Left lung (tissue), 10 donors: ENCODE results near the gene ARHGAP10. TPM values are rescaled to one million over a fixed set of nuclear protein-coding genes. Genes with fewer than 3 reads are reported as not detected.

Source experiments
- ATAC-seq: fragments of 200-7000 bp; cut with Tn5 transposase; one replicate; pipeline ENCODE4 v1.9.1; 2020; ENCODE audit warnings: moderate library complexity
- DNase-seq, 4 donors: peaks; one replicate each; pipeline ENCODE4 v3.0.0-alpha.2; 2013 to 2020
- H3K27ac ChIP-seq, 2 donors: fragments of 200-600 bp; sonication (generic) in 1 of 2; one replicate each; pipeline versions ENCODE4 v1.5.0 to v1.8.0; 2020 to 2021
- H3K27me3 ChIP-seq, 2 donors: fragments of 200-600 bp; sonication (generic) in 1 of 2; one replicate each; pipeline versions ENCODE4 v1.5.0 to v1.8.0; 2020 to 2021
- H3K36me3 ChIP-seq, 2 donors: fragments of 200-600 bp; sonication (generic) in 1 of 2; one replicate each; pipeline versions ENCODE4 v1.5.0 to v1.8.0; 2020 to 2021
- H3K4me1 ChIP-seq, 2 donors: fragments of 200-600 bp; one replicate each; pipeline ENCODE4 v1.8.0; 2021
- H3K4me3 ChIP-seq, 2 donors: fragments of 200-600 bp; sonication (generic) in 1 of 2; one replicate each; pipeline versions ENCODE4 v1.5.0 to v1.8.0; 2020 to 2021; ENCODE audit warnings: mild to moderate bottlenecking in 1 of 2
- H3K9me3 ChIP-seq, 2 donors: fragments of 200-600 bp; sonication (generic) in 1 of 2; one replicate each; pipeline versions ENCODE4 v1.5.0 to v1.8.0; 2020 to 2021
- intact Hi-C, 2 donors: fragments of 100-400 bp; cut with DNase I; formaldehyde crosslinking; loops; one replicate each; pipeline versions ENCODE4 v1.11.2 to v1.14.2; 2022
- polyA plus RNA-seq, 6 donors: library from polyadenylated mRNA; unstranded; fragments of 120-200 nt; gene quantifications; one replicate each; pipeline ENCODE4 v1.2.1, GENCODE V29; 2013; ENCODE audit not compliant: insufficient read length in 6 of 6
- total RNA-seq, 2 donors: library from RNA; stranded (reverse); fragmentation: NEBNext Ultra II Directional; extraction: Animal tissue kit (Norgen Biotek cat#: 25700); gene quantifications; one replicate each; pipeline ENCODE4 v1.2.1, GENCODE V29; 2021
- TF ChIP-seq, protein P1 (sequence below), 2 donors: fragments of 200-600 bp; sonication (generic) in 1 of 2; IDR thresholded peaks; one replicate each; pipeline versions ENCODE4 v1.5.0 to v1.8.0; 2021; ENCODE audit warnings: antibody characterized with exemption in 2 of 2
- donor health status: DM: no; HTN: yes; CAD: no.
- donor health status: DM: no; HTN: no; CAD: no.

ARHGAP10 gene
- total and polyA plus RNA-seq, 8 donors = 11.6 to 25.4 (median 14.2) TPM

DNA sequence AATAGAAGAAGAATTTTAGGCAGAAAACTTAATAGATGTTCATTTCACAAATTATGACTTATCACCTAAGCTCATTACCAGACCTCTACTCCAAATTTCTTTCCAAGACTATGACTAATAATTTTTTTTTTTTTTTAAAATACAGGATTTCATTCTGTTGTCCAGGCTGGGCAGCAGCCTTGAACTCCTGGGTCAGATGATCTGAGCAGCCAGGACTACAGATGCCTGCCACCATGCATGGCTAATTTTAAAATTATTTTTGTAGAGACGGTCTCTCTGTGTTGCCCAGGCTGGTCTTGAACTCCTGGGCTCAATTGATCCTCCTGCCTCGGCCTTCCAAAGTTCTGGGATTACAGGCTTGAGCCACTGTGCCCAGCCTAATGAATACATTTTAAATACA is 119.2 kb downstream of the ARHGAP10 start:
- Histone ChIP-seq H3K36me3 (peaks cover 0 to 11% of the 10 kb centered on the region in 2 donors), H3K27ac (no peak overlapping the region)
- no peak for ATAC-seq

DNA sequence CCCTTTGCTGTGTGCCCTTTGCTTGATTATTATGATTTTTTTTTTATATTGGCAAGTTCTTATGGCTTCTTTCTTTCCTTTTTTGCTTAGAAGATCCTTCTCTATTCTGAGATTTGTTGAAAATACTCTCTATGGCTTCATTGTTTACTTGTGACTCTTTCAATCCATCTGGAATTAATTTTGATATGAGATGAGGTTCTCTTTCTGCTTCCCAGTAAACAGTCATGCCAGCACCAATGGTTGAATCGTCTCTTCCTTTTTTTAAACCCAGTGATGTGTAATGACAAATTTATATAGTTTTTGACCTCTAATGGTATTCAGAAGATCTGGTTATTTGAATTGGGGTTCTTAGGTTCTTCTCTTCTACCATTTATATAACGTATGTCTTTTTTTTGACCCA is 121.8 kb downstream of the ARHGAP10 start:
- ATAC-seq = no peak
- Histone ChIP-seq H3K4me1 (peaks cover 0 to 4% of the 10 kb centered on the region in 2 donors), H3K36me3 (peaks cover 0 to 11% of the 10 kb centered on the region in 2 donors), H3K9me3 (peaks cover 0 to 5% of the 10 kb centered on the region in 2 donors), H3K4me3 (no peak overlapping the region), H3K27ac (no peak overlapping the region), H3K27me3 (no peaks in the 10 kb centered on the region)
- intact Hi-C loops = no loop called here
- no peak for DNase-seq
- TF ChIP-seq, protein P1, sequence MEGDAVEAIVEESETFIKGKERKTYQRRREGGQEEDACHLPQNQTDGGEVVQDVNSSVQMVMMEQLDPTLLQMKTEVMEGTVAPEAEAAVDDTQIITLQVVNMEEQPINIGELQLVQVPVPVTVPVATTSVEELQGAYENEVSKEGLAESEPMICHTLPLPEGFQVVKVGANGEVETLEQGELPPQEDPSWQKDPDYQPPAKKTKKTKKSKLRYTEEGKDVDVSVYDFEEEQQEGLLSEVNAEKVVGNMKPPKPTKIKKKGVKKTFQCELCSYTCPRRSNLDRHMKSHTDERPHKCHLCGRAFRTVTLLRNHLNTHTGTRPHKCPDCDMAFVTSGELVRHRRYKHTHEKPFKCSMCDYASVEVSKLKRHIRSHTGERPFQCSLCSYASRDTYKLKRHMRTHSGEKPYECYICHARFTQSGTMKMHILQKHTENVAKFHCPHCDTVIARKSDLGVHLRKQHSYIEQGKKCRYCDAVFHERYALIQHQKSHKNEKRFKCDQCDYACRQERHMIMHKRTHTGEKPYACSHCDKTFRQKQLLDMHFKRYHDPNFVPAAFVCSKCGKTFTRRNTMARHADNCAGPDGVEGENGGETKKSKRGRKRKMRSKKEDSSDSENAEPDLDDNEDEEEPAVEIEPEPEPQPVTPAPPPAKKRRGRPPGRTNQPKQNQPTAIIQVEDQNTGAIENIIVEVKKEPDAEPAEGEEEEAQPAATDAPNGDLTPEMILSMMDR (IDR thresholded peaks at IDR 0.05) = no peak

More for the DNA sequence above, 119.2 kb downstream of the ARHGAP10 start:
- intact Hi-C loops = no loop called here
- peaks cover 0 to 4% of the 10 kb centered on the region in 2 donors for H3K4me1 ChIP-seq
- no peak for DNase-seq
- peaks cover 0 to 5% of the 10 kb centered on the region in 2 donors for H3K9me3 ChIP-seq
- H3K27me3 ChIP-seq = no peaks in the 10 kb centered on the region
- H3K4me3 ChIP-seq = no peak overlapping the region
- TF ChIP-seq, protein P1 (IDR thresholded peaks at IDR 0.05) = no peak

DNA sequence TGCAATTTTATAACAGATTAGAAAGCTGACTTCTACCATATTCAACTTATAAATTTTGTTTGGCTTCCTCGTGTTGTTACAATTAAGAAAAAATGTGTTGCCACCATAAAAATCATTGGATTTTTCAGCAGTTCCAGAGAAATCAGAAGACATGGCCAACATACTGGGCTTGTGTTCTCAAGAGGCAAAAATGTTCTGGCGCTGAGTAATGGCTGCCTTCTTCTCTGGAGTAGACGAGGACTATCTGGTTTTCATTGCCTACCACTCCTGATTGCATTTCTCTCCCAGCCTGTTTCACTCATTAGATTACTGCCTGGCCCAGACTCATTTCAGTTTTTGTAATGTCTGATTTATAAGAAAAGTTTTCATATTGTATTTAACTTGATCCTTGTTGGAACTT is 122.3 kb downstream of the ARHGAP10 start:
- DNase-seq = no peak
- H3K4me1 ChIP-seq = peaks cover 0 to 4% of the 10 kb centered on the region in 2 donors
- peaks cover 0 to 5% of the 10 kb centered on the region in 2 donors for H3K9me3 ChIP-seq
- ATAC-seq = no peak
- H3K36me3 ChIP-seq = peaks cover 0 to 11% of the 10 kb centered on the region in 2 donors
- TF ChIP-seq, protein P1 (IDR thresholded peaks at IDR 0.05) = no peak
- intact Hi-C loops = no loop called here
- no peak overlapping the region for H3K27ac ChIP-seq
- H3K4me3 ChIP-seq = no peak overlapping the region
- H3K27me3 ChIP-seq = no peaks in the 10 kb centered on the region

DNA sequence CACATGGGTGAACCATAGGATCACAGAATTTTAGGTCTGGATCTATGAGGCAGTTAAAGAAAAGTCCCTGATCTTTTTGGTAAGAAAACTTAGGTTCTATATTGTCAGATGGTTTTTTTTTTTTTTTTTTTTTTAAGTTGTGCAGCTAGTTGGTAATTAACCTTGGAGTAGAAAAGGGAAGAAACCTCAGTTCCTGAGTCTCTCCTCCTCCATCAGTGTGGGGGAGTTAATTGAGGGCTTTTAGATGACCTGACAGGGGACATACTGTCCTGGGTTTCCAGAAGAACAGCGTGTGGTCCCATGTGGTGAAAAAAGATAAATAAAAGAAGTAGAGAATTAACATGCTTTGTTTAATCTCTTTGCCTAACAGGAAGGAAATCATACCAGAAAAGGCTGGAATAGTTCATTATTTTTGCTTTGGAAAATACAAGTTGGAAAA is 123.7 kb downstream of the ARHGAP10 start:
- DNase-seq = no peak
- H3K4me3 ChIP-seq = no peak overlapping the region
- no peaks in the 10 kb centered on the region for H3K27me3 ChIP-seq
- peaks cover 0 to 2% of the 10 kb centered on the region in 2 donors for H3K36me3 ChIP-seq
- no peak for ATAC-seq
- peaks cover 0 to 4% of the 10 kb centered on the region in 2 donors for H3K4me1 ChIP-seq
- intact Hi-C loops = no loop called here
- H3K27ac ChIP-seq = no peak overlapping the region
- TF ChIP-seq, protein P1 (IDR thresholded peaks at IDR 0.05) = no peak
- no peaks in the 10 kb centered on the region for H3K9me3 ChIP-seq

DNA sequence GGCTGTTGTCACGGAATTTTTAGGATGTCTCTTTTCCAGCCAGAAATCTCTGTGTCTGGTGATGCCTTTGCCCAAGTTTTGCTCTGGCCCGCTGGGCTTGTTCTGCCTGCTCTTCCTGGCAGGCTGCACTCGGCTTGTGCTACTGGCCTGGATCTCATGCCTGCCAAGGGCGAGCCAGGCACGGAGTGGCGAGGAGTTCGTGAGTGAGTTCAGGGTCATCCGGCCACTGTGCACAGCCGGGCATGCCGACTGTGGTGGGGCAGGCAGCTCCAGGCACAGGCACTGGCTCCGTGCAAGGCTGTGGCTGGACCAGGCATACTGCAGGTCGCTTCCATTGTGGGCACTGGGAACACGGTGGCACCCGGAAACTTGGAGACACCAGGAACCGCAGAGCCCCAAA is 129.1 kb downstream of the ARHGAP10 start:
- Histone ChIP-seq H3K36me3 (no peaks in the 10 kb centered on the region), H3K4me3 (no peak overlapping the region), H3K4me1 (peaks cover 0 to under 1% of the 10 kb centered on the region in 2 donors), H3K9me3 (no peaks in the 10 kb centered on the region), H3K27me3 (no peaks in the 10 kb centered on the region), H3K27ac (no peak overlapping the region)
- TF ChIP-seq, protein P1 (IDR thresholded peaks at IDR 0.05) = no peak
- ATAC-seq (no peak), DNase-seq (no peak)
- intact Hi-C loops = loop anchor here in 1 of 2 donors (10.0 kb wide), 1 partner anchor 246 kb away; the partner anchor contains the start of gene TMEM184C
